ENCODE data around the gene CISD3. TPM values are rescaled to one million over a fixed set of nuclear protein-coding genes. Genes with fewer than 3 reads are reported as not detected.

Gene CISD3, protein sequence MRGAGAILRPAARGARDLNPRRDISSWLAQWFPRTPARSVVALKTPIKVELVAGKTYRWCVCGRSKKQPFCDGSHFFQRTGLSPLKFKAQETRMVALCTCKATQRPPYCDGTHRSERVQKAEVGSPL
- polyA plus RNA-seq (2013, experiment 1 of 2) = 18.8 TPM
- 19.6 TPM for polyA plus RNA-seq (2013, experiment 2 of 2)

DNA sequence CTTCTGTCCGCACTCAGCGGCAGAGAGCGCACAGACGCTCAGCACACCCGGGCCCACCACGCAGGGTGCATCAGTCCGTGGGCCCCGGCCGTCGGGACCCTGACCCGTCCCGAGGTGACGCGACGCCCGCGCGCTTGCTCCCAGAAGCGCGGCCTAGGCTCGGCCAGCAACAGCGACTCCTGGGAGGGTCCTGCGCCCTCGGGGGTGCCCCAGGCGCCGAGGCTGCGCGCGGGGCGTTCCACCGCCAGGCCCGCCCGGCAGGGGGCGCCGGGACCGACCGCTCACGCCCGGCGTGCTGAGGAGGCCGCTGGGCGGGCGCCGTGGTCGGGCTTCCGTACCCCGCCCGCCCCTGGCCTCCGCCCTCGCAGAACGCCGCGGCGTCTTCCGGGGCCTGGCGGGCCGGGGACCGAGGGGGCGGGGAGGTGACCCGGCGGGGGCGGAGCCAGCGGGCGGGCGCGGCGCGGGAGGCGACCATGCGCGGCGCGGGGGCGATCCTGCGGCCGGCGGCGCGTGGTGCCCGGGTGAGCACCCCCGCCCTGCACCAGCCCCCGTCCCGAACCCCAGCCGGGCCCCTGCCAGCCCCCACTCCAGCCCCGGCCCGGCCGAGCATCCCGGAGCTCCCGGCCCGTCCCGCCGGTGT lies at the start of gene CISD3:
Gene CISD3 (plus strand): TSS at position 456 of the 640 bp plus-strand sequence. CDS start 18 bp downstream, at position 474.
- peak within 1 kb of the TSS; percentile 90 to 94 for H3K18ac ChIP-seq (ENCODE audit: low read depth in 1 of 2, low read length in 2 of 2)
- H3K9me3 ChIP-seq (ENCODE audit: control insufficient read depth, low read length) = no peaks in the 10 kb centered on the region
- H3K23ac ChIP-seq (ENCODE audit: low read length in 2 of 2) = peak within 1 kb of the TSS in 1 of 2 experiments; percentile 43
- H2AK5ac ChIP-seq (ENCODE audit: low read length, severe bottlenecking) = peak within 1 kb of the TSS; percentile 2
- peak within 1 kb of the TSS; percentile 62 to 97 for H3K4ac ChIP-seq (ENCODE audit: low read depth in 1 of 2, low read length in 2 of 2)
- H3K14ac ChIP-seq (ENCODE audit: low read length in 2 of 2) = peak within 1 kb of the TSS in 1 of 2 experiments; percentile 95
- no peak within 1 kb of the TSS for H2BK5ac ChIP-seq (ENCODE audit: low read depth, low read length, poor library complexity, severe bottlenecking)
- H2BK120ac ChIP-seq (ENCODE audit: low read depth, low read length) = no peak within 1 kb of the TSS
- H3K9ac ChIP-seq (ENCODE audit: low read length) = peak within 1 kb of the TSS; percentile 96
- peak within 1 kb of the TSS; percentile 53 for H3K27ac ChIP-seq (ENCODE audit: low read length, poor library complexity, severe bottlenecking)
- WGBS = 2% methylated on average over 37 of the region's 92 CpGs
- peak within 1 kb of the TSS; percentile 82 for H2BK15ac ChIP-seq (ENCODE audit: low read depth, poor library complexity, severe bottlenecking)
- no peaks in the 10 kb centered on the region for H3K27me3 ChIP-seq (ENCODE audit: control insufficient read depth in 1 of 2, insufficient read depth in 1 of 2, low read length in 2 of 2)
- H3K79me1 ChIP-seq (replicated peaks; ENCODE audit: low read length, poor library complexity, severe bottlenecking) = peaks cover 13% of the 10 kb centered on the region
- peak within 1 kb of the TSS; percentile 94 for H2AFZ ChIP-seq (ENCODE audit: low read depth, low read length)
- peak within 1 kb of the TSS; percentile 81 for H3K4me2 ChIP-seq (ENCODE audit: low read length, poor library complexity, severe bottlenecking)
- DNase-seq = peak; percentile 83
- H3K36me3 ChIP-seq (ENCODE audit: control insufficient read depth in 1 of 2, insufficient read depth in 2 of 2, low read depth in 1 of 2, low read length in 2 of 2) = peaks cover 39 to 45% of the 10 kb centered on the region in 2 experiments
- peak within 1 kb of the TSS; percentile 99 for H4K8ac ChIP-seq (ENCODE audit: low read length)
- H2BK12ac ChIP-seq (ENCODE audit: low read length in 2 of 2) = peak within 1 kb of the TSS; percentile 18 to 60
- peaks cover 25% of the 10 kb centered on the region for H3K4me1 ChIP-seq (ENCODE audit: control insufficient read depth, insufficient read depth, low read depth, low read length)
- H3K4me3 ChIP-seq (ENCODE audit: insufficient read depth in 1 of 2, low read depth in 1 of 2, low read length in 2 of 2) = peak within 1 kb of the TSS; percentile 70 to 95
- peak within 1 kb of the TSS; percentile 83 for H4K91ac ChIP-seq (ENCODE audit: low read length)

DNA sequence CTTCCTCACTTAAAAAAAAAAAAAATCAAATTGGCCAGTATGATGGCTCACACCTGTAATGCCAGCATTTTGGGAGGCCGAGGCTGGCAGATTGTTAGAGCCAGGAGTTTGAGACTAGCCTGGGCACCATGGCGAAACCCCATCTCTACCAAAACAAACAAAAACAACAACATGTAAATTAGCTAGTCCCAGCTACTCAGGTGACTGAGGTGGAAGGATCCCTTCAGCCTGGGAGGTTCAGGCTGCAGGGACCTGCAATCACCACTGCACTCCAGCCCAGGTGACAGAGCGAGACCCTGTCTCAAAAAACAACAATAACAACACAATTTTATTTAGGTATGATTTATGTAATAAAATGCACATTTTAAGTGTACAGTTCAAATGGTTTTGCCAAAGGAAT lies 49.0 kb upstream of the CISD3 start:
- Histone ChIP-seq H3K23ac (ENCODE audit: low read length in 2 of 2) (no peak overlapping the region), H4K91ac (ENCODE audit: low read length) (no peak overlapping the region), H2AFZ (ENCODE audit: low read depth, low read length) (no peak overlapping the region), H3K14ac (ENCODE audit: low read length in 2 of 2) (no peak overlapping the region), H2BK15ac (ENCODE audit: low read depth, poor library complexity, severe bottlenecking) (no peak overlapping the region), H3K4me1 (ENCODE audit: control insufficient read depth, insufficient read depth, low read depth, low read length) (peaks cover 2% of the 10 kb centered on the region), H3K27ac (ENCODE audit: low read length, poor library complexity, severe bottlenecking) (no peak overlapping the region), H2BK12ac (ENCODE audit: low read length in 2 of 2) (no peak overlapping the region), H2BK5ac (ENCODE audit: low read depth, low read length, poor library complexity, severe bottlenecking) (no peak overlapping the region), H3K9me3 (ENCODE audit: control insufficient read depth, low read length) (no peaks in the 10 kb centered on the region), H3K27me3 (ENCODE audit: control insufficient read depth in 1 of 2, insufficient read depth in 1 of 2, low read length in 2 of 2) (peaks cover 0 to 8% of the 10 kb centered on the region in 2 experiments), H3K4me2 (ENCODE audit: low read length, poor library complexity, severe bottlenecking) (no peak overlapping the region), H3K9ac (ENCODE audit: low read length) (no peak overlapping the region), H3K18ac (ENCODE audit: low read depth in 1 of 2, low read length in 2 of 2) (no peak overlapping the region), H2AK5ac (ENCODE audit: low read length, severe bottlenecking) (no peak overlapping the region), H4K8ac (ENCODE audit: low read length) (no peak overlapping the region), H3K4me3 (ENCODE audit: insufficient read depth in 1 of 2, low read depth in 1 of 2, low read length in 2 of 2) (no peak overlapping the region), H3K36me3 (ENCODE audit: control insufficient read depth in 1 of 2, insufficient read depth in 2 of 2, low read depth in 1 of 2, low read length in 2 of 2) (no peaks in the 10 kb centered on the region), H2BK120ac (ENCODE audit: low read depth, low read length) (no peak overlapping the region), H3K79me1 (replicated peaks; ENCODE audit: low read length, poor library complexity, severe bottlenecking) (no peaks in the 10 kb centered on the region), H3K4ac (ENCODE audit: low read depth in 1 of 2, low read length in 2 of 2) (no peak overlapping the region)
- WGBS = 85% methylated on average over 2 of the region's 3 CpGs
- DNase-seq = no peak

DNA sequence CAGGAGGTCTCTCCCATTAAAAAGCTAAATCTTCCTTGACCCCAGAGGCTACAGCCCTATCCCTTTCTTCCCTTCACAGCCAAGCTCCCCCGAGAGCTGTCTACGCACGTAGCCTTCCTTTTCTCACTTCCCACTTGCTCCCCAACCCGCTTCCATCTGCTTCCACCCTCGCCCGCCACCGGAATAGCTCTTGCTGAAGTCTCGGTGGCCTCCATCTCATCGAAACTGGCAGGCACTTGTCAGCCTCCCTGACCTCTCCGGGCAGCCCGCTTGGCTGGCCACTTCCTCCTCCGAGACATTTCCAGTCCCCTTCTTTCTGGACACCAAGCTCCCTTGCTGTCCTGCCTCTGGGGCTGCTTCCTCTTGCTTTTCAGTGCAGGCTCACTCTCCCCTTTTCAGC lies 44.6 kb upstream of the CISD3 start:
- Histone ChIP-seq H3K9me3 (ENCODE audit: control insufficient read depth, low read length) (no peaks in the 10 kb centered on the region), H3K4me2 (ENCODE audit: low read length, poor library complexity, severe bottlenecking) (no peak overlapping the region), H2BK15ac (ENCODE audit: low read depth, poor library complexity, severe bottlenecking) (no peak overlapping the region), H2BK12ac (ENCODE audit: low read length in 2 of 2) (no peak overlapping the region), H2BK120ac (ENCODE audit: low read depth, low read length) (no peak overlapping the region), H2AFZ (ENCODE audit: low read depth, low read length) (no peak overlapping the region), H2BK5ac (ENCODE audit: low read depth, low read length, poor library complexity, severe bottlenecking) (no peak overlapping the region), H2AK5ac (ENCODE audit: low read length, severe bottlenecking) (no peak overlapping the region), H3K36me3 (ENCODE audit: control insufficient read depth in 1 of 2, insufficient read depth in 2 of 2, low read depth in 1 of 2, low read length in 2 of 2) (no peaks in the 10 kb centered on the region), H3K79me1 (replicated peaks; ENCODE audit: low read length, poor library complexity, severe bottlenecking) (no peaks in the 10 kb centered on the region), H3K23ac (ENCODE audit: low read length in 2 of 2) (no peak overlapping the region), H3K4me1 (ENCODE audit: control insufficient read depth, insufficient read depth, low read depth, low read length) (no peaks in the 10 kb centered on the region), H3K18ac (ENCODE audit: low read depth in 1 of 2, low read length in 2 of 2) (no peak overlapping the region), H3K27me3 (ENCODE audit: control insufficient read depth in 1 of 2, insufficient read depth in 1 of 2, low read length in 2 of 2) (peaks cover 0 to 8% of the 10 kb centered on the region in 2 experiments), H3K4me3 (ENCODE audit: insufficient read depth in 1 of 2, low read depth in 1 of 2, low read length in 2 of 2) (no peak overlapping the region), H3K9ac (ENCODE audit: low read length) (no peak overlapping the region), H3K27ac (ENCODE audit: low read length, poor library complexity, severe bottlenecking) (no peak overlapping the region), H3K4ac (ENCODE audit: low read depth in 1 of 2, low read length in 2 of 2) (no peak overlapping the region), H4K8ac (ENCODE audit: low read length) (no peak overlapping the region), H3K14ac (ENCODE audit: low read length in 2 of 2) (no peak overlapping the region), H4K91ac (ENCODE audit: low read length) (no peak overlapping the region)
- no peak for DNase-seq
- WGBS = 81% methylated on average over 12 of the region's 12 CpGs

DNA sequence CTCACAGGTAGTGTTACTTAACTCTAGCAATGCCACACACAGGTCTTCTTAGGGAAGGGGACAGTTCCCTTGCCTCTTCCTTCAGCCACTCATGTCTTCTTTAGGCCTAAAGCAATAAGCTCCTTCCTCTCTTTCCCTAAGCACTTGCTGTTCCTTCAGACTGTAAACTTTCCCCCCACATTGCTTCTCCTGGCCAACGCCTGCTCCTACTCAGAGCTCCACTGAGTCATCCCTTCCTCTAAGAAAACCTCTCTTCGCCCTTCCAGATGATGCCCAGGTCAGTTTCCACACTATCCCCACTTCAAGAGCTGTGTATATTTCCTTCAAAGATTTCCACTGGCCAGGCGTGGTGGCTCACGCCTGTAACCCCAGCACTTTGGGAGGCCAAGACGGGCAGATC lies 42.9 kb upstream of the CISD3 start:
- WGBS = 78% methylated on average over 5 of the region's 5 CpGs
- H3K23ac ChIP-seq (ENCODE audit: low read length in 2 of 2) = no peak overlapping the region

More for the DNA sequence above, 42.9 kb upstream of the CISD3 start:
- H2AFZ ChIP-seq (ENCODE audit: low read depth, low read length) = no peak overlapping the region
- no peaks in the 10 kb centered on the region for H3K9me3 ChIP-seq (ENCODE audit: control insufficient read depth, low read length)
- H3K4me1 ChIP-seq (ENCODE audit: control insufficient read depth, insufficient read depth, low read depth, low read length) = no peaks in the 10 kb centered on the region
- H3K14ac ChIP-seq (ENCODE audit: low read length in 2 of 2) = no peak overlapping the region
- no peak overlapping the region for H3K4ac ChIP-seq (ENCODE audit: low read depth in 1 of 2, low read length in 2 of 2)
- no peak overlapping the region for H2AK5ac ChIP-seq (ENCODE audit: low read length, severe bottlenecking)
- no peak overlapping the region for H2BK15ac ChIP-seq (ENCODE audit: low read depth, poor library complexity, severe bottlenecking)
- H3K27ac ChIP-seq (ENCODE audit: low read length, poor library complexity, severe bottlenecking) = no peak overlapping the region
- no peak overlapping the region for H4K8ac ChIP-seq (ENCODE audit: low read length)
- H3K79me1 ChIP-seq (replicated peaks; ENCODE audit: low read length, poor library complexity, severe bottlenecking) = no peaks in the 10 kb centered on the region
- H2BK5ac ChIP-seq (ENCODE audit: low read depth, low read length, poor library complexity, severe bottlenecking) = no peak overlapping the region
- no peak overlapping the region for H3K4me3 ChIP-seq (ENCODE audit: insufficient read depth in 1 of 2, low read depth in 1 of 2, low read length in 2 of 2)
- no peak overlapping the region for H4K91ac ChIP-seq (ENCODE audit: low read length)
- H3K27me3 ChIP-seq (ENCODE audit: control insufficient read depth in 1 of 2, insufficient read depth in 1 of 2, low read length in 2 of 2) = peaks cover 0 to 19% of the 10 kb centered on the region in 2 experiments
- H3K4me2 ChIP-seq (ENCODE audit: low read length, poor library complexity, severe bottlenecking) = no peak overlapping the region
- H3K18ac ChIP-seq (ENCODE audit: low read depth in 1 of 2, low read length in 2 of 2) = peak overlapping the region in 1 of 2 experiments; percentile 11
- no peak overlapping the region for H2BK12ac ChIP-seq (ENCODE audit: low read length in 2 of 2)
- DNase-seq = peak; percentile 48
- H2BK120ac ChIP-seq (ENCODE audit: low read depth, low read length) = no peak overlapping the region
- no peaks in the 10 kb centered on the region for H3K36me3 ChIP-seq (ENCODE audit: control insufficient read depth in 1 of 2, insufficient read depth in 2 of 2, low read depth in 1 of 2, low read length in 2 of 2)
- no peak overlapping the region for H3K9ac ChIP-seq (ENCODE audit: low read length)
